GM19324 (cell line): ENCODE data around the gene KIRREL3.
"Not testable (repeated sequence)": the region's sequence is repeated elsewhere in the genome, so short reads cannot be mapped to it uniquely, and the experiment has no call there.

Experiments used
- ATAC-seq: cut with Tn5 transposase; IDR thresholded peaks from one replicate; pipeline ENCODE4 v1.9.1; 2021; ENCODE audit warnings: mild to moderate bottlenecking, moderate library complexity; ENCODE audit not compliant: unreplicated experiment, low FRiP score

The KIRREL3 gene

GRCh38 chr11:126384449-126385070 is 616.0 kb downstream of the KIRREL3 start:
- ATAC-seq: no peak

- ATAC-seq: no peak
These were observed 616.9 kb downstream of the KIRREL3 start for GRCh38 chr11:126383339-126384335.

GRCh38 chr11:126382641-126383040 is 617.9 kb downstream of the KIRREL3 start:
- ATAC-seq: not testable (repeated sequence)

DNA sequence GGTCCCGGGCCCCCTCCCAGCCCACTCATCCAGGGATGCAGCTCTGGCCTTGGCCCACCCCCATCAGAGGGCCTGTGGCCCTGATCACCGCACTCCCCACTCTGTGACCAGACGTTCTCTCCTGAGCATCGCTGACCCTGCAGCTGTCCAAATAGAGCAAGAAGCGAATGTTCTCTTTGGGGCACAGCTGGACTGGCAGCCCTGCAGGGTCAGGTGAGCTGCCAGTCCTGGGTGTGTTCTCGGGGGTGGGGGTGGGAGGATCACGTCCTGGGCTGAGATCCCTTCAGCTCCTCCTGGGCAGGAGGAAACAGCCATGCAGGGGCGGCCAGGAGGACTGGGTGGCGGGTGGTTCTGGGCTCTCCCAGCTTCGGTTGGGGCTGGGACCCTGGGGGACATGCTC is 618.6 kb downstream of the KIRREL3 start:
- ATAC-seq: not testable (repeated sequence)

DNA sequence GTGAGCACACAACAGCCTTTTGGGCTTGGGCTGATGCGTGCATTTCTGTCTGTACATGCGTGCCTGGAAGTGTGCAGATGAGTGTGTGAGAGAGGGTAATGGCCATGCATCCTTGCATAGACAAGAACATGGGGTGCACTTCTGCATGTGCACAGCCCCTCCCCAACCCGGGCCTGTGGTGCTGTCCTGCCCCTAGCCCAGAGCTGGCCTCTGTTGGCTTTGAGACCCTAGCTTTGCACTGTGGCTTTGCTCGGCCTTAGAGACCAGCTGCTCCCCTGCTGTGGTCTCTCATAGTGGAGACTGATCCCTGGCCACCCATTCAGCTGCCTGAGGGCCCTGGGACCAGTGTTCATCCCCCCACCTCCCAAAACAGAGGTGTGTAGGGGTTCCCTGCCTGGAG is 619.7 kb downstream of the KIRREL3 start:
- no peak for ATAC-seq

DNA sequence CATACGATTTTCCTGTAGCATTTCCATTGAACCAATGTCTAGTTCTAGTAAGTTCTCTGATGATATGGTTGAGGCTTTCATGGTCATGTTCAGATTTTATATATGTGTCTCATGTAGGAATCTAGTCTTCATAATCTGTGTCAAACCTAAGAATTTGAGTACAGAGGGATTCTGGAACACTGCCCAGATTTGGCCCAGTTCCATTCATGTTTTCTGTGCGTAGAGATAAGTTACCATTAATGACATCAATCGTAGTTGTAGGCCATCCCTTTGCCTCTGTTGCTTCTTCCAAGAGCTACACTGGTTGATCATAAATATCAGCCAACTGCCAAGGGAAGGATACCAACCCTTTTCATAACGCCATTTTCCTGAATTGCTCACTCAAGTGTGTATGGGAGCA is 621.8 kb downstream of the KIRREL3 start:
- no peak for ATAC-seq

DNA sequence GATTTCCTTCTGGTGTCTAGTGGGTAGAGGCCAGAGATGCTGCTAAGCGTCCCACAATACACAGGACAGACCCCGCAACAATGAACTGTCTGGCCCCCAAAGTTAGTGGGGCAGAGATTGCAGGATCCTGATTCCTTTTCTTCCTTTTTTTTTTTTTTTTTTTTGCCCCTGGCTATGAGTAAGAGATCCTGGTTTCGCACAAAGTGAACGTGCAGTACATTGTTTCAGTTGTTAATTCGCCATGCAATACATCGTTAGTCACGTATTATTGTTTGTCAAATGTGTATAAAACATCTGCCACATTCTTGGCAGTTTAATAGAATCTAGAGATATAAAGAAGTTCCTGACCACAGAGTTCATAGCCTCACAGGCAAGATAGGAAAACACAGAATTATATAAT is 624.8 kb downstream of the KIRREL3 start:
- no peak for ATAC-seq

GRCh38 chr11:126374562-126375300 is 625.8 kb downstream of the KIRREL3 start:
- ATAC-seq: not testable (repeated sequence)

DNA sequence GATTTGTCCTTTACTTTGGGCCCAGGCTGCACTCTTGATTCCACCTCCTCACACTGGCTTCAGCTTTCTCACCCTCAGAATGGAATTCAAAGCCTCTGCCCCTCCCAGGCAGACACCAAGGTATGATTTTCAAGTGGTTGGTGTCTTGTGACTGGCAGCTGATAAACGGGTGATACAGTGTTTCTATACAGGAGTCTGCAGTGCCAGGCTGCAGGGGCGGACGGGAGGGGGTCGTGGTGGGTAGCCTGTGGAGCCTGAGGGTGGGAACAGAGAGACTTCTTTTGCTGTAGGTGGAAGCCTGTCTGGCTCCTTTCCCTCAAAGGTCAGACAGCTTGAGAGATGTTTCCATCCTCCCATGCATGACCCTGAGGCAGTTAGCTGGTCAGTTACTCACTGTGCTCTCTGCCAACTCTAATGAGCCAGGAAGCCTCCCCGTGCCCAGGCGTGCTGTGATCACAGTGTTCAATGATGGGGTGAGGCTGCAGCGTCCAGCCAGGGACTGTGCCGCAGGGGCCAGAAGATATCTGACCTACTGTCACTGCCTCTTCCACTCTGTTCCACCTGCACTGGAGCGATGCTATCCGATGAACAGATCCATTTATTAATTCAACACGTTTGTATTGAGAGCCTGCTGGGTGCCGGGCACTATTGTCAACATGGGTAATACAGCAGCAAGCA is 627.0 kb downstream of the KIRREL3 start:
- ATAC-seq: not testable (repeated sequence)
